ENCODE results near the gene CXCL14.

The CXCL14 gene

GRCh38 chr5:135596157-135596763 lies 17.5 kb upstream of the CXCL14 start:
- no peak for DNase-seq (ENCODE audit: low spot score)

GRCh38 chr5:135594416-135594960 lies 15.7 kb upstream of the CXCL14 start:
- no peak for DNase-seq (ENCODE audit: low spot score)

- no peak for DNase-seq (ENCODE audit: low spot score)
Measured at GRCh38 chr5:135593886-135594285, 15.1 kb upstream of the CXCL14 start.

- no peak for DNase-seq (ENCODE audit: low spot score)
Measured at GRCh38 chr5:135593141-135593540, 14.3 kb upstream of the CXCL14 start.

GRCh38 chr5:135592312-135593045 lies 13.7 kb upstream of the CXCL14 start:
- no peak for DNase-seq (ENCODE audit: low spot score)

GRCh38 chr5:135591277-135591676 lies 12.5 kb upstream of the CXCL14 start:
- DNase-seq (ENCODE audit: low spot score), result no peak

- DNase-seq (ENCODE audit: low spot score), result no peak
Measured at GRCh38 chr5:135589152-135589551, 10.4 kb upstream of the CXCL14 start.

- DNase-seq (ENCODE audit: low spot score), result no peak
Measured at GRCh38 chr5:135587721-135588663, 9.2 kb upstream of the CXCL14 start.

- DNase-seq (ENCODE audit: low spot score), result no peak
Measured at GRCh38 chr5:135584918-135585317, 6.1 kb upstream of the CXCL14 start.

GRCh38 chr5:135584276-135584675 lies 5.5 kb upstream of the CXCL14 start:
- DNase-seq (ENCODE audit: low spot score), result no peak

- no peak for DNase-seq (ENCODE audit: low spot score)
Measured at GRCh38 chr5:135582099-135582781, 3.4 kb upstream of the CXCL14 start.

- no peak for DNase-seq (ENCODE audit: low spot score)
Measured at GRCh38 chr5:135578305-135578684, 496 bp downstream of the CXCL14 start.

GRCh38 chr5:135577421-135577820 lies 1.4 kb downstream of the CXCL14 start:
- DNase-seq (ENCODE audit: low spot score), result no peak

GRCh38 chr5:135576075-135576599 lies 2.7 kb downstream of the CXCL14 start:
- no peak for DNase-seq (ENCODE audit: low spot score)

GRCh38 chr5:135574493-135574892 lies 4.3 kb downstream of the CXCL14 start:
- DNase-seq (ENCODE audit: low spot score), result no peak

- no peak for DNase-seq (ENCODE audit: low spot score)
Measured at GRCh38 chr5:135571902-135572301, 6.9 kb downstream of the CXCL14 start.

GRCh38 chr5:135571066-135571609 lies 7.7 kb downstream of the CXCL14 start:
- no peak for DNase-seq (ENCODE audit: low spot score)

- DNase-seq (ENCODE audit: low spot score), result no peak
Measured at GRCh38 chr5:135570453-135570764, 8.4 kb downstream of the CXCL14 start.

- DNase-seq (ENCODE audit: low spot score), result no peak
Measured at GRCh38 chr5:135569755-135570452, 8.9 kb downstream of the CXCL14 start.

GRCh38 chr5:135568923-135569360 lies 9.8 kb downstream of the CXCL14 start:
- DNase-seq (ENCODE audit: low spot score), result no peak

GRCh38 chr5:135568246-135568645 lies 10.5 kb downstream of the CXCL14 start:
- no peak for DNase-seq (ENCODE audit: low spot score)

Measured in germinal center (tissue), 1 donor.